Hematopoietic multipotent progenitor cell treated with erythropoietin and hydrocortisone succinate and interleukin-3 and kit ligand, for 17 days (in vitro differentiated cells): ENCODE results near the gene CHMP3.

ENCODE experiments used
- DNase-seq: peaks from one replicate; pipeline ENCODE4 v3.0.0-alpha.2; 2015; ENCODE audit warnings: low spot score

CHMP3 gene

GRCh38 chr2:86466306-86466705, 96.9 kb downstream of the CHMP3 start:
- no peak for DNase-seq

DNA sequence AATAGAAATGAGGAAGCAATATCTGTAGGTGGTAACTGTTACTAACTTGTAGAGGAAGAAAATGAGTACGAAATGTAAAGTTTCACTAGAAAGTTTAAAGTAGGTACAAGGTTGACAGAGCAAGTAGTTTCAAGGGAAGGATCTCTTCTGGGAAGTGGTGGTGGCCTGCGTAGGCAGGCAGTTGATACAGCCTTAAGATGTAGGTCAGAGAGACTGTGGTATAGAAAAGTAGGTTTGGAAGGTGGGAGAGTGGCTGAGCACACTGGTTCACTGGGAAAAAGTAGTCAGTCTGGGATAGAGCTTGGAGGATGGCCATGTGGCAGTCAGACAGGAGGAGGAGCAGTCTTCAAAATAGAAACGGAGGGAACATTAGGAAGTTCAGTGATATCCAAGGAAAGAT, 98.6 kb downstream of the CHMP3 start:
- no peak for DNase-seq

GRCh38 chr2:86461042-86461743, 102.0 kb downstream of the CHMP3 start:
- no peak for DNase-seq

DNA sequence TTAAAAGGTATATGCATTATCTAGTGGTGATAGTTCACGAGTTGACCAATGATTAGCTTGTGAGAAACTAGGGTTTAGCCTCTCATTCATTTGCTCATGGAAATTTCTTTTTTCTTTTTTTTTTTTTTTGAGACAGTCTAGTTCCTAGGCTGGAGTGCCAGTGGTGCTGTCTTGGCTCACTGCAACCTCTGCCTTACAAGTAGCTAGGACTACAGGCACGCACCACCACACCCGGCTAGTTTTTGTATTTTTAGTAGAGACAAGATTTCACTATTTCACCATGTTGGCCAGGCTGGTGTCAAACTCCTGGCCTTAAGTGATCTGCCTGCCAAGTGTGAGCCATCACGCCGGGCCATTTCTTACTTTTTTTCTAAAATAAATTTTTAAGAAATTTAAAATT, 108.1 kb downstream of the CHMP3 start:
- DNase-seq = no peak

DNA sequence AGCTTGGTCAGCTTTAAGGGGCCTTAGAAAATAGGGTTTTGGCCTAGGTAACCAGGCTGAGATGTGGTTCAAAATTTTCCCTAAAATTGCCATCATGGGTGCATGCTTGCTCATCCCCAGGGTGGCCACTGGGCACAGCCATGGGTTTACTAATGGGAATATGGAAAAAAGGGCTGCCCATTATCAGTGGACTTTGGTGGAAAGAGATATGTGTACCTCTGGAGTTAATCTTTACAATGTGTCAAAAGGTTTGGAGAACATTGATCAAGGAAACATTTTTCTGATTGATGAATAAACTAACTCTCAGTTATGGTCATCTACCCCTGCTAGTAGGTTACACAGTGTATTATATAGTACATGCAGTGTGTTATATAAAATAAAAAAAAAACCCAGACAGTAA, 109.0 kb downstream of the CHMP3 start:
- DNase-seq = no peak

- peak; percentile 86 for DNase-seq
These were observed 109.4 kb downstream of the CHMP3 start for GRCh38 chr2:86453836-86454235.
